ENCODE results near the gene ARL8B. TPM values are rescaled to one million over a fixed set of nuclear protein-coding genes. Genes with fewer than 3 reads are reported as not detected.

Gene ARL8B
- total and polyA plus RNA-seq, 3 donors from 2014 or later = 50.1 to 60.4 (median 54.5) TPM

DNA sequence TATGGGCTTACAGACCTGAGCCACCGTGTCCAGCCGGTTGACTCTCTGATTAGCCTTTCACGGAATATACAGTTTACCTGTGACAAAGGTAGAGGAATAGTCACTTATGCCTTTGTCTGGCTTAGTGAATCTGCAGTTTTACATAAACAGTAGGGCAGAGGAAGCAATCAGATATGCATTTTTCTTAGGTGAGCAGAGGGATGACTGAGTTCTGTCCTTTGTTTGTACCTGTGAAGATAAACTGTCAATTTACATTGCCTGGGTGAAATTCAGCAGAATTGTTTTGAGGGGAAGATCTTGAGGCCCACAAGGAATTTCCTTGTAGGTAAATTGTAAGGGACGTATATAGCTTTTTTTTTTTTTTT, 76.2 kb downstream of the ARL8B start:
- 93% methylated on average over 4 of the region's 4 CpGs for WGBS, 2 donors
- Histone ChIP-seq H3K27ac (no peak overlapping the region), H3K4me3 (no peak overlapping the region), H3K9me3 (no peaks in the 10 kb centered on the region), H3K4me1 (peaks cover 6% of the 10 kb centered on the region), H3K36me3 (ENCODE audit: low read depth, missing control alignments) (no peaks in the 10 kb centered on the region), H3K27me3 (no peaks in the 10 kb centered on the region)
- DNase-seq = no peak
- TF ChIP-seq POLR2A (IDR thresholded peaks at IDR 0.05) = no peak
- no peak for TF ChIP-seq CTCF (IDR thresholded peaks at IDR 0.05)
- intact Hi-C loops (cut with DNase I; ENCODE audit: low total_unique reads) = loop anchor here (10.0 kb wide), 1 partner anchor 73 kb away; the partner anchor contains the start of gene ARL8B

- intact Hi-C loops (cut with DNase I; ENCODE audit: low total_unique reads) = loop anchor here (10.0 kb wide), 1 partner anchor 74 kb away; the partner anchor contains the start of gene ARL8B
- H3K4me3 ChIP-seq = no peak overlapping the region
- no peak for TF ChIP-seq CTCF (IDR thresholded peaks at IDR 0.05)
- TF ChIP-seq POLR2A (IDR thresholded peaks at IDR 0.05) = no peak
- no peak overlapping the region for H3K27ac ChIP-seq
- no peaks in the 10 kb centered on the region for H3K36me3 ChIP-seq (ENCODE audit: low read depth, missing control alignments)
- H3K9me3 ChIP-seq = no peaks in the 10 kb centered on the region
- no peaks in the 10 kb centered on the region for H3K27me3 ChIP-seq
- DNase-seq = no peak
- WGBS, 2 donors = 69 to 74% methylated on average over 5 of the region's 5 CpGs
- peaks cover 6% of the 10 kb centered on the region for H3K4me1 ChIP-seq
Observed at GRCh38 chr3:5198986-5199731, 77.1 kb downstream of the ARL8B start.

- no peaks in the 10 kb centered on the region for H3K36me3 ChIP-seq (ENCODE audit: low read depth, missing control alignments)
- H3K27me3 ChIP-seq = no peaks in the 10 kb centered on the region
- intact Hi-C loops (cut with DNase I; ENCODE audit: low total_unique reads) = no loop called here
- no peak overlapping the region for H3K27ac ChIP-seq
- no peak overlapping the region for H3K4me3 ChIP-seq
- H3K9me3 ChIP-seq = no peaks in the 10 kb centered on the region
- 85 to 92% methylated on average over 6 of the region's 6 CpGs for WGBS, 2 donors
- TF ChIP-seq POLR2A (IDR thresholded peaks at IDR 0.05) (no peak), CTCF (IDR thresholded peaks at IDR 0.05) (no peak)
- DNase-seq = no peak
- peaks cover 3% of the 10 kb centered on the region for H3K4me1 ChIP-seq
Observed at GRCh38 chr3:5201536-5201935, 79.4 kb downstream of the ARL8B start.

DNA sequence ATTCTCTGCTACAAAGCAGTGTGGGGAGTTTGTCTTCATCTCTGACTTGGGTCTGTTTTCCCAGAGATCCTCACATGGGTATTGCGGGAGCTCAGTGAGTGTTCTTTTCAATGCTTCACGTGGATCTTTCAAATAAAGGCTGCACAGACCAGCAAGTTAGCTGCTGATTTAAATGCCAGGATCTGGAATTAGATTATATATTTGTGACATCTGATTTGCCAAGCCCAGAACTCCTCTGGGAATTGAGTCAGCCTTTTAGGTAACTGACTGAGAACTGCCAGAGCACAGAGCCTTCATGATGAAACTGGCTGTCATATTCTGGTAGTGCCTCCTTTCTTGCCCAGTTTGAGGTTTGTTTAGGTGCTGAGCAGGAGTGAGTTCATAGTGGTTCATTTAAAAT, 80.1 kb downstream of the ARL8B start:
- Histone ChIP-seq H3K9me3 (no peaks in the 10 kb centered on the region), H3K36me3 (ENCODE audit: low read depth, missing control alignments) (no peaks in the 10 kb centered on the region), H3K27me3 (no peaks in the 10 kb centered on the region), H3K4me3 (no peak overlapping the region), H3K4me1 (peaks cover 3% of the 10 kb centered on the region), H3K27ac (no peak overlapping the region)
- 90 to 95% methylated on average over 2 of the region's 2 CpGs for WGBS, 2 donors
- intact Hi-C loops (cut with DNase I; ENCODE audit: low total_unique reads) = no loop called here
- DNase-seq = no peak
- TF ChIP-seq POLR2A (IDR thresholded peaks at IDR 0.05) = no peak

DNA sequence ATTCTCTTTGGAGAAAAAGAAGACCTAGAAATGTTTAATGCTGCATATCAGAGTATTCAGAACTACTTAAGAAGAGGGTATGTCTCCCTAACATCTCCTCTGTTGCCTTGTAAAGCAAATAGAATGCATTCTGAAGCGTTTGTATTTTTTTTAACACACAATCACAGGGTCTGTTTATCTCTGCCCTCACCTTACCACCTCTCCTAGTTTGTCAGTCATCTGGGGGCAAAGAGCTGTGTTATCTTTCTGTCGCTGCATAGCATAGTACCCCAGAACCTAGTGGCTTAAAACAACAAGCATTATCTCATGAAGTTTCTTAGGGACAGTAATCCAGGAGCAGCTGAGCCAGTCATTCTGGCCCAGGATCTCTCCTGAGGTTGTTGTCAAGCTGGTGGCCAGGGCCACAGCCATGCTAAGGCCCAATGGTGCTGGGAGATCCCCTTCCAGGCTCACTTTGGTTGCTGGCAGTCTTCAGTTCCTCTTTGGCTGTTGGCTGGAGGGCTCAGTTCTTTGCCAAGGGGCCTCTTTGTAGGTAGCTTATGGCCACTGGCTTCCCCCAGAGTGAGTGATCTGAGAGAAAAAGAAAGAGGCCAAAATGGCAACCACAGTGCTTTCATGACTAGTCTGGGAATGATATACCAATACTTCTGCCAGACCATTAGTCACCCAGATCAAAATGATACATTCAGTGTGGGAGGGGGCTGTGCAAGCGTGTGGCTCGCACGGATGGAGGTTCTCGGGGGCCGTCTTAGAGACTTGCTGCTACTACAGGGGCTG, 83.3 kb downstream of the ARL8B start:
- DNase-seq = no peak
- intact Hi-C loops (cut with DNase I; ENCODE audit: low total_unique reads) = no loop called here
- H3K36me3 ChIP-seq (ENCODE audit: low read depth, missing control alignments) = no peaks in the 10 kb centered on the region
- H3K27ac ChIP-seq = no peak overlapping the region
- WGBS, 2 donors = 80 to 81% methylated on average over 7 of the region's 7 CpGs
- no peaks in the 10 kb centered on the region for H3K9me3 ChIP-seq
- no peaks in the 10 kb centered on the region for H3K27me3 ChIP-seq
- TF ChIP-seq CTCF (IDR thresholded peaks at IDR 0.05) (no peak), POLR2A (IDR thresholded peaks at IDR 0.05) (no peak)
- H3K4me1 ChIP-seq = no peaks in the 10 kb centered on the region
- H3K4me3 ChIP-seq = no peak overlapping the region

Data from testis (tissue), 3 donors.